SH-SY5Y (cell line): ENCODE data around the gene CACNA2D1.

ENCODE experiments used
- GATA2 ChIP-seq: IDR thresholded peaks from 2 replicates; pipeline ENCODE4 v1.6.1; 2011; ENCODE audit warnings: mild to moderate bottlenecking, low read depth, low read length
- GATA3 ChIP-seq: IDR thresholded peaks from 2 replicates; pipeline ENCODE4 v1.6.1; 2011; ENCODE audit warnings: low read depth, mild to moderate bottlenecking, low read length, moderate library complexity

DNA sequence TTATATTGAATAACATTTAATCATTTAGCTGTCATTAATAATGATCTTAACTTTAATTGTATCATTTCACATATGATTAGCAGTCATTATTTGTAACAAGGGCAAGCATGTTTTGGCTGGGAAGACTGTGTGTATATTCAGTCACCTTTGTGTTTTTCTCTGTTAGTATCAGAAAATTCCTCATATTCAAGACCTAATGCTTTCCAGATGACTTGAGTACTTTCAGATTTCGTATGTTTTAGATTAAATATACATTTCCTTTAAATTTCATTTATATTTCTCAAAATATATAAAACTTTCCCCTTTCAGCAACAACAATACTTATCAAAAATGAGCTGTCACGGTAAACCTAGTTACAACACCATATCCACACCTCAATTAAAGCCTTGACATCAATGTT is 6.3 kb upstream of the CACNA2D1 start:
- TF ChIP-seq GATA2 (no peak), GATA3 (no peak)
